ENCODE measurements around the gene MCHR2. TPM values are rescaled to one million over a fixed set of nuclear protein-coding genes. Genes with fewer than 3 reads are reported as not detected.
"Not testable (repeated sequence)": the region's sequence is repeated elsewhere in the genome, so short reads cannot be mapped to it uniquely, and the experiment has no call there.

MCHR2 gene, protein sequence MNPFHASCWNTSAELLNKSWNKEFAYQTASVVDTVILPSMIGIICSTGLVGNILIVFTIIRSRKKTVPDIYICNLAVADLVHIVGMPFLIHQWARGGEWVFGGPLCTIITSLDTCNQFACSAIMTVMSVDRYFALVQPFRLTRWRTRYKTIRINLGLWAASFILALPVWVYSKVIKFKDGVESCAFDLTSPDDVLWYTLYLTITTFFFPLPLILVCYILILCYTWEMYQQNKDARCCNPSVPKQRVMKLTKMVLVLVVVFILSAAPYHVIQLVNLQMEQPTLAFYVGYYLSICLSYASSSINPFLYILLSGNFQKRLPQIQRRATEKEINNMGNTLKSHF
- not detected for polyA plus RNA-seq (2012; ENCODE audit: missing spikeins)

DNA sequence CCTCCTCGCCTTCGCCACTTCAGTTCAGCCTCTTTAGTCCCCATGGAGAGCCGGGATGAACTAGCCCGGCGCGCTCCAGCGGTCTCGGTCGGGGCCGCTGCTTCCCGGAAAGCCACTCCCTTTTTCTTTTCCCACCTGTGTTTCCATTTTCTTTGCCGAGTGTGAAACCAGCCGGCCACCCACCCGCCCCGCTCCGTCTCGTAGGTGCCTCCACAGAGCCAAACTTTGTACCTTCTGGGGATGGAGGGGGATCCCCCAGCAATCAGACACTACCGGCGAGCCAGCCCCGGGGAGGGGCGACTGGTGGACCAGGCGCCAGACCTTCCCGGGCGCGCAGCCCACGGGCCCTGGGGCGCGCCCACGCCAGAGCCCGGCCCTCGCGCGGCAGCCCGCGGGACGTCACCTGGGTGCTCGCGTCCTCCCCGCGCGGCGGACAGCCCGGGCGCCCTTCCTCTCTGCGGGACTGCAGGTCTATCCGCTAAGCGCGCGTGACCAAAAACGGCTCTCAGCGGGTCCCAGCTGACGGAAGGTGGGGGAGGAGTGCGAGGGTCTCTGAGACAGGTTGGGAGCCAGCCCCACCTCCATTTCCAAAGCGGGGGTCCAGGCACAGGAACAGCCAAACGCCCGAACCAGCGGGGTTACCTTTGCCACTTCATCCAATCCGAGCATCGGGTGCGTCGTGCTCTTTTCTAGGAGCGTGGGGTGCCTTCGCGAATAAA lies at the start of gene MCHR2:
MCHR2 (minus strand) TSS at position 691 of the 719 bp plus-strand sequence. CDS start 38,076 bp downstream, outside the sequence.
- DNase-seq (ENCODE audit: insufficient read length), result no peak
- TF ChIP-seq POLR2A (IDR thresholded peaks at IDR 0.05; ENCODE audit: low read depth, low read length) (no peak), POLR2AphosphoS5 (IDR thresholded peaks at IDR 0.05; ENCODE audit: low read depth, low read length) (no peak), TAF1 (IDR thresholded peaks at IDR 0.05; ENCODE audit: borderline replicate concordance, low read depth, low read length) (no peak)
- no peak for FAIRE-seq

DNA sequence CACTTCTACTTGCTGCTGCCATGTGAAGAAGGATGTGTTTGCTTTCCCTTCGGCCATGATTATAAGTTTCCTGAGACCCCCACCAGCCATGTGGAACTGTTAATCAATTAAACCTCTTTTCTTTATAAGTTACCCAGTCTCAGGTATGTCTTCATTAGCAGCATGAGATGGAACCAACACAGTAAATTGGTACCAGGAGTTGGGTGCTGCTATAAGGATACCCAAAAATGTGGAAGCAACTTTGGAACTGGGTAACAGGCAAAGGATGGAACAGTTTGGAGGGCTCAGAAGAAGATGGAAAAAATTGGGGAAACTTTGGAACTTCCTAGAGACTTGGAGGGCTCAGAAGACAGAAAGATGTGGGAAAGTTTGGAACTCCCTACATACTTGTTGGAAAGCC lies 44.5 kb upstream of the MCHR2 start:
- not testable (repeated sequence) for DNase-seq (ENCODE audit: insufficient read length); FAIRE-seq

GRCh38 chr6:100035873-100036653 lies 42.0 kb upstream of the MCHR2 start:
- no peak for FAIRE-seq
- TF ChIP-seq TAF1 (IDR thresholded peaks at IDR 0.05; ENCODE audit: borderline replicate concordance, low read depth, low read length) (no peak), POLR2A (IDR thresholded peaks at IDR 0.05; ENCODE audit: low read depth, low read length) (no peak), POLR2AphosphoS5 (IDR thresholded peaks at IDR 0.05; ENCODE audit: low read depth, low read length) (no peak)

DNA sequence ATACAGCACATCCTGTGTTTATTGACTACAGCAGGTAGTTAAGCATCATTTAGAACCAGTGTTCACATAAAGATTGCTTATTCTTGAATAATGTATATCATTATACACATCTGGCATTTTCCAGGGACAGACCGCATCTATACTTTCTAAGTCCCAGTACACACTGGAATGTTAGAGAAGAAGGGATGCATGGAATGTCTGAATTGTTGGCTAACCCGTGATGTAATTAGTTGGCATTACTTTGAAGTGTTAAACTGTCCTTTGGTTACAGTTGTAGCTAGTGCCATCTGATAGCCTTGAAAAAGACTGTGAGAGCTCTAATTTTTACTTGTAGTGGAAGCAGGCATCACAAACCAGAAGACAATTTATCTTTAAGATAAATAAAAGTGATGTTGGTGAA lies 29.8 kb upstream of the MCHR2 start:
- TF ChIP-seq POLR2A (IDR thresholded peaks at IDR 0.05; ENCODE audit: low read depth, low read length), result no peak
- TF ChIP-seq POLR2AphosphoS5 (IDR thresholded peaks at IDR 0.05; ENCODE audit: low read depth, low read length), result no peak
- no peak for TF ChIP-seq TAF1 (IDR thresholded peaks at IDR 0.05; ENCODE audit: borderline replicate concordance, low read depth, low read length)
- FAIRE-seq (no peak), DNase-seq (ENCODE audit: insufficient read length) (no peak)

More at GRCh38 chr6:100035873-100036653, 42.0 kb upstream of the MCHR2 start:
- no peak for DNase-seq (ENCODE audit: insufficient read length)

- TF ChIP-seq POLR2A (IDR thresholded peaks at IDR 0.05; ENCODE audit: low read depth, low read length), result no peak
- DNase-seq (ENCODE audit: insufficient read length), result no peak
- no peak for FAIRE-seq
Observed at GRCh38 chr6:100022847-100023246, 28.8 kb upstream of the MCHR2 start.

- FAIRE-seq (no peak), DNase-seq (ENCODE audit: insufficient read length) (no peak)
- no peak for TF ChIP-seq POLR2A (IDR thresholded peaks at IDR 0.05; ENCODE audit: low read depth, low read length)
- no peak for TF ChIP-seq POLR2AphosphoS5 (IDR thresholded peaks at IDR 0.05; ENCODE audit: low read depth, low read length)
- no peak for TF ChIP-seq TAF1 (IDR thresholded peaks at IDR 0.05; ENCODE audit: borderline replicate concordance, low read depth, low read length)
Observed at GRCh38 chr6:100008857-100009256, 14.8 kb upstream of the MCHR2 start.

- no peak for TF ChIP-seq POLR2A (IDR thresholded peaks at IDR 0.05; ENCODE audit: low read depth, low read length)
- no peak for TF ChIP-seq TAF1 (IDR thresholded peaks at IDR 0.05; ENCODE audit: borderline replicate concordance, low read depth, low read length)
- no peak for TF ChIP-seq POLR2AphosphoS5 (IDR thresholded peaks at IDR 0.05; ENCODE audit: low read depth, low read length)
- DNase-seq (ENCODE audit: insufficient read length) (no peak), FAIRE-seq (peak; percentile 95)
Observed at GRCh38 chr6:100001915-100002388, 7.9 kb upstream of the MCHR2 start.

GRCh38 chr6:99997141-99997540 lies 3.1 kb upstream of the MCHR2 start:
- TF ChIP-seq POLR2A (IDR thresholded peaks at IDR 0.05; ENCODE audit: low read depth, low read length), result no peak
- TF ChIP-seq POLR2AphosphoS5 (IDR thresholded peaks at IDR 0.05; ENCODE audit: low read depth, low read length), result no peak
- TF ChIP-seq TAF1 (IDR thresholded peaks at IDR 0.05; ENCODE audit: borderline replicate concordance, low read depth, low read length), result no peak
- FAIRE-seq (no peak), DNase-seq (ENCODE audit: insufficient read length) (no peak)

DNA sequence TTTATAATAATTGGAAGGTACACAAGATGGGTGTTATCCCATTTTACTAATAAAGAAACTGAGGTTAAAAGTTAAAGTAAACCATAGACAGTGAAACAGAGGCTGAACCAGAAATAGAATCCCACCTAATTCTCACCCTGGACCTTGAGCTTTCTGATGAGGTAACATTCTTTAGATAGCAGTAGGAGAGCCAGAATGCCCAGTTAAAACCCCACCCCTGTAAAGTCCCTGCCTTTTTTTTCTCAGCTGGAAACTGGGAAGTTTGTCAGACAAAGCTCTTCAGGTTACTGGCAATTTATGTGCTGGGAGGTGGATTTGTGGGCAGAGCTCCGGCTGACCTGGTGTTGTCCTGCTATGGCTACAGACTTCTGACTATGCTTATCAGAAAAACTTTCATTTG lies 1.9 kb upstream of the MCHR2 start:
- FAIRE-seq (no peak), DNase-seq (ENCODE audit: insufficient read length) (no peak)
- TF ChIP-seq TAF1 (IDR thresholded peaks at IDR 0.05; ENCODE audit: borderline replicate concordance, low read depth, low read length), result no peak
- TF ChIP-seq POLR2AphosphoS5 (IDR thresholded peaks at IDR 0.05; ENCODE audit: low read depth, low read length), result no peak
- no peak for TF ChIP-seq POLR2A (IDR thresholded peaks at IDR 0.05; ENCODE audit: low read depth, low read length)

DNA sequence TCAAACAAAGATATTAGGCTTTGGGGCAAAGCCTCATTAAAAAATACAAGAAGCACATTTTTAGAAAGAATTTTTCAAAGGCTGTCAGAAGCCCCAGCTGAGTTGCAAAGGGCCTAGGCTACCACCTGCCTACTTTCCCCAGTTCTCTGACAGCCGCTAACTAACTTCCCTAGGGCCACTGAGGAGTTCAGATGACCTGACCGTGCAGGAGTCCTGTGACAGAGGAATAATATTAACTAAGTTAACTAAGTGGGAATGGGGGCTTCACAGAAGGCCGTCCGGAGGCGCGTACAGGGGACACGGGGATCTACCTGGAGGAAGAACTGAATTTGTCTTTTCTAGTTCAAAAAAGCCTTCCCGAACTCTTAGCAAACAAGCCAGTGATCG lies 884 bp downstream of the MCHR2 start:
- no peak for FAIRE-seq
- TF ChIP-seq POLR2AphosphoS5 (IDR thresholded peaks at IDR 0.05; ENCODE audit: low read depth, low read length) (no peak), POLR2A (IDR thresholded peaks at IDR 0.05; ENCODE audit: low read depth, low read length) (no peak), TAF1 (IDR thresholded peaks at IDR 0.05; ENCODE audit: borderline replicate concordance, low read depth, low read length) (no peak)
- no peak for DNase-seq (ENCODE audit: insufficient read length)

GRCh38 chr6:99991955-99992354 lies 2.1 kb downstream of the MCHR2 start:
- FAIRE-seq (no peak), DNase-seq (ENCODE audit: insufficient read length) (no peak)
- no peak for TF ChIP-seq POLR2A (IDR thresholded peaks at IDR 0.05; ENCODE audit: low read depth, low read length)
- TF ChIP-seq POLR2AphosphoS5 (IDR thresholded peaks at IDR 0.05; ENCODE audit: low read depth, low read length), result no peak
- TF ChIP-seq TAF1 (IDR thresholded peaks at IDR 0.05; ENCODE audit: borderline replicate concordance, low read depth, low read length), result no peak
